ENCODE results near the gene PLEKHH2. TPM values are rescaled to one million over a fixed set of nuclear protein-coding genes. Genes with fewer than 3 reads are reported as not detected.
"Not testable (repeated sequence)": the region's sequence is repeated elsewhere in the genome, so short reads cannot be mapped to it uniquely, and the experiment has no call there.

Gene PLEKHH2
- total and polyA plus RNA-seq, 2 experiments from 2014 or later: 3.3 to 5.1 TPM

DNA sequence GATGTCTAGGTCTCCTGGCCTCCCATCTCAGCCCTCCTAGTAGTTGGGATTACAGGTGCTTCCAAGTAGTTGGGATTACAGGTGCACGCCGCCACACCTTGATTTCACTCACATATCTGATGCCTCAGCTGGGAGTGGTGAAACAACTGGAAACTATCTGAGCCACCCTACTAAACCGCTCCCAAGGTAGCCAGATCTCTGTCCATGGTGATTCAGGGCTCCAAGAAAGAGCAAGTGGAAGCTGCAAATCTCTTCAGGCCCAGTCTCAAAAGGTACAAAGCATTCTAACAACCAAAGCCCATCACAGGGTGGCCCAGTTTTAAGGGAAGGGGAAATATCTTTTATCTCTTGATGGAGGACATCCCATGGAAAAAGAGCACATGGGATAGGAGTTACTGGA is 20.2 kb downstream of the PLEKHH2 start:
- Histone ChIP-seq H3K9me3 (ENCODE audit: low read depth) (no peaks in the 10 kb centered on the region), H3K27me3 (no peaks in the 10 kb centered on the region), H3K79me2 (no peaks in the 10 kb centered on the region), H4K20me1 (ENCODE audit: insufficient read depth, poor library complexity, severe bottlenecking) (no peaks in the 10 kb centered on the region), H3K4me3 (no peak overlapping the region), H3K36me3 (replicated peaks; ENCODE audit: insufficient read depth, low read depth) (no peaks in the 10 kb centered on the region), H3K4me1 (ENCODE audit: insufficient read depth) (no peaks in the 10 kb centered on the region), H3K9me2 (replicated peaks; ENCODE audit: insufficient read depth) (no peaks in the 10 kb centered on the region), H3K4me2 (no peak overlapping the region), H2AFZ (no peak overlapping the region), H3K27ac (no peak overlapping the region)
- DNase-seq (ENCODE audit: low spot score): no peak
- TF ChIP-seq, protein P1, sequence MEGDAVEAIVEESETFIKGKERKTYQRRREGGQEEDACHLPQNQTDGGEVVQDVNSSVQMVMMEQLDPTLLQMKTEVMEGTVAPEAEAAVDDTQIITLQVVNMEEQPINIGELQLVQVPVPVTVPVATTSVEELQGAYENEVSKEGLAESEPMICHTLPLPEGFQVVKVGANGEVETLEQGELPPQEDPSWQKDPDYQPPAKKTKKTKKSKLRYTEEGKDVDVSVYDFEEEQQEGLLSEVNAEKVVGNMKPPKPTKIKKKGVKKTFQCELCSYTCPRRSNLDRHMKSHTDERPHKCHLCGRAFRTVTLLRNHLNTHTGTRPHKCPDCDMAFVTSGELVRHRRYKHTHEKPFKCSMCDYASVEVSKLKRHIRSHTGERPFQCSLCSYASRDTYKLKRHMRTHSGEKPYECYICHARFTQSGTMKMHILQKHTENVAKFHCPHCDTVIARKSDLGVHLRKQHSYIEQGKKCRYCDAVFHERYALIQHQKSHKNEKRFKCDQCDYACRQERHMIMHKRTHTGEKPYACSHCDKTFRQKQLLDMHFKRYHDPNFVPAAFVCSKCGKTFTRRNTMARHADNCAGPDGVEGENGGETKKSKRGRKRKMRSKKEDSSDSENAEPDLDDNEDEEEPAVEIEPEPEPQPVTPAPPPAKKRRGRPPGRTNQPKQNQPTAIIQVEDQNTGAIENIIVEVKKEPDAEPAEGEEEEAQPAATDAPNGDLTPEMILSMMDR (IDR thresholded peaks at IDR 0.05; ENCODE audit: poor library complexity): no peak
- TF ChIP-seq EZH2 (IDR thresholded peaks at IDR 0.05; ENCODE audit: borderline replicate concordance) (no peak), EZH2phosphoT487 (IDR thresholded peaks at IDR 0.05; ENCODE audit: low read depth, severe bottlenecking, unreplicated experiment) (no peak)
- WGBS (ENCODE audit: low lambda C conversion rate, missing lambda C conversion rate): 96% methylated on average over 3 of the region's 3 CpGs

DNA sequence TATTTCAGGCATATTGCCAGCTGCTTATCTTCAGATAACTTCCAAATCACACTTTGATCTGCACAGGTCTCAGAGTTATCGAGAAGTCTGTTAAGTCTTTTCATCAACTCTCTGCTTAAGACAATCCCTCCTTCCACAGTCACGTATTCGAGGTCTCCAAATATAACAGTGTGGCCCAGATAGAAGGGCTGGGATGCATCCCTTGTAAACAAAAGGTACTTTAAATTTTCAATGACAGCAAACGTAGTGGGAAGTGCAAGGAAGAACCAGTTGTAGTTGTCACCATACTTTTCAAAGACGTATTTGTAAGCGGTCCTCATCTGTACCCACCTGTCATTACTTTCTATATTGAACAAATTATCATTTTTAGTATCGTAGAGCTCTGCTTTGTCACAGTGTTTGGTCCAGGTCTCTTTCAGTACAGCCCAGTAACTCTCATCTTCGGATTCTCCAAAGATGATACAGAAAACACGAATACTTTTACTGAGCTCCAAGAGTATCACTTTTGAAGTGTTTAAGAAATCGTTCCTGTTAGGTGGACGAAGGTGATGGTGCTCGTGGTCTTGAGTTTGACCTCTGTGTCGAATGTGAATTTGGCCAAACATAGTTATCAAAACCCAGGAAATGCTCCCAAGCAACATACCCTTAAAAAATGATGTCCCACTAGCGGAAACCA is 38.7 kb downstream of the PLEKHH2 start:
- TF ChIP-seq EZH2 (IDR thresholded peaks at IDR 0.05; ENCODE audit: borderline replicate concordance) (no peak), EZH2phosphoT487 (IDR thresholded peaks at IDR 0.05; ENCODE audit: low read depth, severe bottlenecking, unreplicated experiment) (no peak)
- Histone ChIP-seq H3K36me3 (replicated peaks; ENCODE audit: insufficient read depth, low read depth) (no peaks in the 10 kb centered on the region), H3K79me2 (no peaks in the 10 kb centered on the region), H3K27me3 (no peaks in the 10 kb centered on the region), H4K20me1 (ENCODE audit: insufficient read depth, poor library complexity, severe bottlenecking) (no peaks in the 10 kb centered on the region), H2AFZ (no peak overlapping the region), H3K4me1 (ENCODE audit: insufficient read depth) (no peaks in the 10 kb centered on the region), H3K9me2 (replicated peaks; ENCODE audit: insufficient read depth) (no peaks in the 10 kb centered on the region), H3K9me3 (ENCODE audit: low read depth) (no peaks in the 10 kb centered on the region), H3K4me3 (no peak overlapping the region), H3K27ac (no peak overlapping the region), H3K4me2 (peak overlapping the region; percentile 54)
- DNase-seq (ENCODE audit: low spot score): no peak
- WGBS (ENCODE audit: low lambda C conversion rate, missing lambda C conversion rate): 92% methylated on average over 14 of the region's 14 CpGs

DNA sequence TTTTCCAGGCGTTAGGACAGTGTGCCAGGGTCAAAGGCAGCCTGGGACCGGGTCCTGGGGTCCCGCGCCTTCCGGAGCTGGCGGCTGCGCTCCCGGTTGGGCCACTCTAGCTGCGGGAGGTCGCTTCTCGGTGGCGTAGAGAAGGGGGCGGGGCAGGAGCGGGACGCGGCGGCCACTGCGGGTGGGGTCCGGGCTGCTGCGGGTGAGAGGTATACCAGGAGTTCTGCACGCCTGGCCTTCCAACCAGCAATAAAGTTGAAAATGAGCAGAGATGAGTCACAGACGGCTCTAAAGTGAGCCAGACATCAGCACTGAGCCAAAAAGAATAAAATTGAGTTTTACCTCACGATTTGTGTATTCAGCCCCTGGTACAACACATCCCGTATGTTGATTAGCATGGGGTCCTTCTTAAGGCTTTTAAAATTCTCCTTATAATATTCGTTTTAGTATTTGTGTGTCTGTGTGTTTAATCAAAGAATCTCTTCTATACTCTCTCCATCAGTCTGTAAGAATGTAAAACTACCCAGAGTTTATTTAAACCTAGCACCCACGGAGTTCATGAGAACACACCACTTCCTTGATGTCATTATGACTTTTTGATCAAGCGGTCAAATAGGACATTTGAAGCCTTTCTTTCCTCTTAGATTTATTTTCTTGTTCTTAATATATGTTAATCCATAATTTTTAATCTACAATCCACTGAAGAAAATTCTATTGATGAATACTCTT is 39.4 kb downstream of the PLEKHH2 start, which contains the start of gene C1GALT1C1L:
TSS of gene C1GALT1C1L (minus strand) at position 108 of the 729 bp plus-strand sequence. CDS start at position 1, 107 bp downstream.
- Histone ChIP-seq H3K79me2 (no peaks in the 10 kb centered on the region), H3K36me3 (replicated peaks; ENCODE audit: insufficient read depth, low read depth) (no peaks in the 10 kb centered on the region), H3K9me3 (ENCODE audit: low read depth) (no peaks in the 10 kb centered on the region), H3K4me2 (peak within 1 kb of the TSS; percentile 54), H2AFZ (no peak within 1 kb of the TSS), H3K27ac (no peak within 1 kb of the TSS), H4K20me1 (ENCODE audit: insufficient read depth, poor library complexity, severe bottlenecking) (no peaks in the 10 kb centered on the region), H3K4me3 (no peak within 1 kb of the TSS), H3K27me3 (no peaks in the 10 kb centered on the region), H3K4me1 (ENCODE audit: insufficient read depth) (no peaks in the 10 kb centered on the region), H3K9me2 (replicated peaks; ENCODE audit: insufficient read depth) (no peaks in the 10 kb centered on the region)
- WGBS (ENCODE audit: low lambda C conversion rate, missing lambda C conversion rate): 81% methylated on average over 20 of the region's 27 CpGs
- peak; percentile 6 for DNase-seq (ENCODE audit: low spot score)
- TF ChIP-seq, protein P1 (IDR thresholded peaks at IDR 0.05; ENCODE audit: poor library complexity): no peak
- TF ChIP-seq EZH2 (IDR thresholded peaks at IDR 0.05; ENCODE audit: borderline replicate concordance) (no peak), EZH2phosphoT487 (IDR thresholded peaks at IDR 0.05; ENCODE audit: low read depth, severe bottlenecking, unreplicated experiment) (no peak)

DNA sequence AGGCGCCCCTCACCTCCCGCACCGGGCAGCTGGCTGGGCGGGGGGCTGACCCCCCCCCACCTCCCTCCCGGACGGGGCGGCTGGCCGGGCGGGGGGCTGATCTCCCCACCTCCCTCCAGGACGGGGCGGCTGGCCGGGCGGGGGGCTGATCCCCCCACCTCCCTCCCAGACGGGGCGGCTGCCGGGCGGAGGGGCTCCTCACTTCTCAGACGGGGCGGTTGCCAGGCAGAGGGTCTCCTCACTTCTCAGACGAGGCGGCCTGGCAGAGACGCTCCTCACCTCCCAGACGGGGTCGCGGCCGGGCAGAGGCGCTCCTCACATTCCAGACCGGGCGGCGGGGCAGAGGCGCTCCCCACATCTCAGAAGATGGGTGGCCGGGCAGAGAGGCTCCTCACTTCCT is 40.7 kb downstream of the PLEKHH2 start:
- not testable (repeated sequence) for H3K4me2 ChIP-seq; H3K27me3 ChIP-seq; H3K9me2 ChIP-seq (replicated peaks; ENCODE audit: insufficient read depth); H3K9me3 ChIP-seq (ENCODE audit: low read depth); H3K4me1 ChIP-seq (ENCODE audit: insufficient read depth); H4K20me1 ChIP-seq (ENCODE audit: insufficient read depth, poor library complexity, severe bottlenecking); H3K27ac ChIP-seq; DNase-seq (ENCODE audit: low spot score); H3K36me3 ChIP-seq (replicated peaks; ENCODE audit: insufficient read depth, low read depth); H3K79me2 ChIP-seq; H3K4me3 ChIP-seq; H2AFZ ChIP-seq
- WGBS (ENCODE audit: low lambda C conversion rate, missing lambda C conversion rate): 100% methylated on average over 5 of the region's 32 CpGs

Data from hepatocyte (in vitro differentiated cells).